H1 (cell line): Measurements from ENCODE around the gene RPL31. TPM values are rescaled to one million over a fixed set of nuclear protein-coding genes. Genes with fewer than 3 reads are reported as not detected.

Experiments
- CTCF ChIA-PET: fragments of 300-600 bp; sonication (Branson Sonifier 250); formaldehyde crosslinking; loops from one replicate; lab custom pipeline; 2021; ENCODE audit not compliant: partially characterized antibody; lab: Charles Lee
- POLR2A ChIA-PET: fragments of 300-600 bp; sonication (Branson Sonifier 250); formaldehyde crosslinking; loops from one replicate; lab custom pipeline; 2021; ENCODE audit warnings: inconsistent platforms; ENCODE audit not compliant: partially characterized antibody; lab: Charles Lee
- DNase-seq, 2 experiments: peaks; one replicate each; pipeline versions ENCODE4 v3.0.0 to v3.0.0-alpha.2; 2010 to 2022; ENCODE audit warnings: low spot score in 2 of 2, low read depth in 1 of 2, mixed read lengths in 1 of 2
- FAIRE-seq: peaks from 2 replicates; lab custom pipeline; 2011; peaks lifted over from hg19 to GRCh38; lab: Jason Lieb, UNC
- H2AFZ ChIP-seq: 2 replicates; pipeline ENCODE4 v1.8.1; 2012; ENCODE audit warnings: low read length, inconsistent platforms
- H2AK5ac ChIP-seq: 2 replicates; pipeline ENCODE4 v1.6.1; 2013; ENCODE audit warnings: low read depth, low read length
- H2BK120ac ChIP-seq: replicated peaks from 2 replicates; pipeline ENCODE3; 2013; ENCODE audit warnings: low read depth, low read length, inconsistent platforms
- H2BK12ac ChIP-seq: 2 replicates; pipeline ENCODE4 v1.6.1; 2013; ENCODE audit warnings: low read depth, low read length
- H2BK15ac ChIP-seq: 2 replicates; pipeline ENCODE4 v1.6.1; 2013; ENCODE audit warnings: low read length
- H2BK20ac ChIP-seq: 2 replicates; pipeline ENCODE4 v1.6.1; 2013; ENCODE audit warnings: low read length
- H2BK5ac ChIP-seq: 2 replicates; pipeline ENCODE4 v1.6.1; 2013; ENCODE audit warnings: low read depth, low read length
- H3K14ac ChIP-seq: 2 replicates; pipeline ENCODE4 v1.6.1; 2013; ENCODE audit warnings: inconsistent platforms; ENCODE audit not compliant: insufficient read length
- H3K18ac ChIP-seq: 2 replicates; pipeline ENCODE4 v1.6.1; 2013; ENCODE audit warnings: low read length; ENCODE audit errors: extremely low read depth
- H3K23ac ChIP-seq: 2 replicates; pipeline ENCODE4 v1.6.1; 2013; ENCODE audit warnings: inconsistent platforms; ENCODE audit not compliant: insufficient read length
- H3K23me2 ChIP-seq: 2 replicates; pipeline ENCODE4 v1.6.1; 2013; ENCODE audit warnings: low read depth, low read length
- H3K27ac ChIP-seq: 2 replicates; pipeline ENCODE4 v1.6.1; 2011; ENCODE audit warnings: low read depth, low read length, inconsistent platforms
- H3K27me3 ChIP-seq, 4 experiments: replicated peaks in 1 of 4; 1 replicate in 1 of 4; 2 replicates in 3 of 4; pipeline versions ENCODE4 v1.6.1 to v1.8.1; 2011 to 2013; ENCODE audit warnings: low read length in 3 of 4, mild to moderate bottlenecking in 3 of 4, inconsistent platforms in 2 of 4, mixed read lengths in 2 of 4, moderate library complexity in 1 of 4; ENCODE audit not compliant: control insufficient read depth in 3 of 4, insufficient read depth in 3 of 4; ENCODE audit errors: extremely low read depth in 1 of 4
- H3K36me3 ChIP-seq, 4 experiments: 2 replicates each; pipeline versions ENCODE4 v1.6.1 to v1.8.1; 2011 to 2013; ENCODE audit warnings: mild to moderate bottlenecking in 4 of 4, low read length in 3 of 4, moderate library complexity in 2 of 4, control low read depth in 1 of 4, inconsistent platforms in 1 of 4; ENCODE audit not compliant: insufficient read depth in 4 of 4, control insufficient read depth in 2 of 4
- H3K4ac ChIP-seq: replicated peaks from 2 replicates; pipeline ENCODE3; 2013; ENCODE audit warnings: low read length, low read depth, mixed read lengths, inconsistent platforms; ENCODE audit not compliant: insufficient read length
- H3K4me1 ChIP-seq, 4 experiments: replicated peaks in 1 of 4; 1 replicate in 1 of 4; 2 replicates in 3 of 4; pipeline versions ENCODE4 v1.6.1 to v1.8.1; 2011 to 2013; ENCODE audit warnings: low read length in 3 of 4, inconsistent platforms in 2 of 4, mixed read lengths in 1 of 4; ENCODE audit not compliant: insufficient read depth in 4 of 4, control insufficient read depth in 3 of 4
- H3K4me2 ChIP-seq, 2 experiments: 2 replicates each; pipeline versions ENCODE4 v1.6.1 to v1.8.1; 2011 to 2013; ENCODE audit warnings: low read depth in 2 of 2, low read length in 2 of 2, control low read depth in 1 of 2, inconsistent platforms in 1 of 2, mild to moderate bottlenecking in 1 of 2; ENCODE audit not compliant: insufficient read depth in 1 of 2
- H3K4me3 ChIP-seq, 4 experiments: fragments of 200-600, 300-600 bp in 1 of 4; sonication (generic), shearing (Covaris generic), sonication (Bioruptor Twin) in 1 of 4; 2 replicates each; pipeline versions ENCODE4 v1.5.1 to v1.8.1; 2011 to 2016; ENCODE audit warnings: low read length in 4 of 4, low read depth in 3 of 4, control low read depth in 2 of 4, inconsistent platforms in 2 of 4, mild to moderate bottlenecking in 2 of 4, mixed read lengths in 1 of 4, moderate library complexity in 1 of 4; ENCODE audit not compliant: insufficient read depth in 2 of 4; ENCODE audit errors: extremely low read depth in 1 of 4
- H3K56ac ChIP-seq: replicated peaks from 2 replicates; pipeline ENCODE3; 2013; ENCODE audit warnings: low read depth, mild to moderate bottlenecking, mixed read lengths, low read length, inconsistent platforms; ENCODE audit not compliant: insufficient read length
- H3K79me1 ChIP-seq: 2 replicates; pipeline ENCODE4 v1.6.1; 2013; ENCODE audit warnings: low read depth, low read length, control low read depth
- H3K79me2 ChIP-seq, 2 experiments: 2 replicates each; pipeline versions ENCODE4 v1.6.1 to v1.8.1; 2012 to 2013; ENCODE audit warnings: low read length in 2 of 2, mild to moderate bottlenecking in 2 of 2, inconsistent platforms in 1 of 2; ENCODE audit not compliant: insufficient read depth in 2 of 2, control insufficient read depth in 1 of 2
- H3K9ac ChIP-seq, 4 experiments: replicated peaks in 1 of 4; 1 replicate in 1 of 4; 2 replicates in 3 of 4; pipeline versions ENCODE4 v1.6.1 to v1.8.1; 2011 to 2013; ENCODE audit warnings: low read depth in 3 of 4, low read length in 3 of 4, control low read depth in 2 of 4, mild to moderate bottlenecking in 2 of 4, moderate library complexity in 2 of 4, inconsistent platforms in 1 of 4; ENCODE audit errors: extremely low read depth in 1 of 4
- H3K9me3 ChIP-seq, 2 experiments: 2 replicates each; pipeline versions ENCODE4 v1.6.1 to v1.8.1; 2012 to 2013; ENCODE audit warnings: mild to moderate bottlenecking in 2 of 2, moderate library complexity in 2 of 2, control low read depth in 1 of 2, inconsistent platforms in 1 of 2, low read depth in 1 of 2, low read length in 1 of 2, mixed read lengths in 1 of 2; ENCODE audit not compliant: insufficient read depth in 2 of 2
- H4K20me1 ChIP-seq, 2 experiments: replicated peaks in 1 of 2; 2 replicates each; pipeline versions ENCODE3 to v1.8.1; 2011 to 2013; ENCODE audit warnings: inconsistent platforms in 2 of 2, low read length in 2 of 2, mild to moderate bottlenecking in 1 of 2; ENCODE audit not compliant: insufficient read depth in 2 of 2, control insufficient read depth in 1 of 2
- H4K5ac ChIP-seq: 2 replicates; pipeline ENCODE4 v1.6.1; 2013; ENCODE audit warnings: low read length, low read depth, mixed read lengths, inconsistent platforms; ENCODE audit not compliant: insufficient read length
- H4K8ac ChIP-seq: 2 replicates; pipeline ENCODE4 v1.8.0; 2013; ENCODE audit warnings: mild to moderate bottlenecking, moderate library complexity, low read length, inconsistent platforms; ENCODE audit not compliant: insufficient read depth; ENCODE audit errors: extremely low read depth
- H4K91ac ChIP-seq: replicated peaks from 2 replicates; pipeline ENCODE3; 2013; ENCODE audit warnings: low read length, mixed read lengths, inconsistent platforms; ENCODE audit not compliant: insufficient read length
- ATF2 ChIP-seq: IDR thresholded peaks from 2 replicates; pipeline ENCODE4 v1.6.1; 2012; ENCODE audit warnings: low read length, inconsistent platforms
- CBX5 ChIP-seq: fragments of 300-800, 300-1000 bp; sonication (generic); IDR thresholded peaks from 2 replicates; pipeline ENCODE4 v1.7.1; 2016; ENCODE audit warnings: antibody characterized with exemption, low read length, low read depth
- GABPA ChIP-seq: IDR thresholded peaks from 2 replicates; pipeline ENCODE4 v1.6.1; 2011; ENCODE audit warnings: mild to moderate bottlenecking, low read length, moderate library complexity, borderline replicate concordance; ENCODE audit not compliant: insufficient read depth
- KDM5A ChIP-seq: fragments of 200-600 bp; IDR thresholded peaks from 2 replicates; pipeline ENCODE4 v1.7.1; 2012; ENCODE audit warnings: mild to moderate bottlenecking, low read length, inconsistent platforms, mixed read lengths
- NRF1 ChIP-seq: IDR thresholded peaks from 2 replicates; pipeline ENCODE4 v1.6.1; 2011; ENCODE audit warnings: mild to moderate bottlenecking, low read depth, low read length, improper control_type of control experiment
- POLR2A ChIP-seq, 2 experiments: IDR thresholded peaks; 1 replicate in 1 of 2; 2 replicates in 1 of 2; pipeline ENCODE4 v1.6.1; 2011; ENCODE audit warnings: low read depth in 2 of 2, low read length in 2 of 2, mild to moderate bottlenecking in 2 of 2; ENCODE audit errors: control extremely low read depth in 1 of 2
- RNF2 ChIP-seq: fragments of 200-900, 300-1000 bp; sonication (generic); IDR thresholded peaks from 2 replicates; pipeline ENCODE4 v1.7.1; 2016; ENCODE audit warnings: borderline replicate concordance, low read depth, mild to moderate bottlenecking, antibody characterized with exemption, low read length; ENCODE audit not compliant: poor library complexity, severe bottlenecking; ENCODE audit errors: missing control alignments
- SIN3A ChIP-seq, 2 experiments: IDR thresholded peaks in 1 of 2; conservative IDR thresholded peaks in 1 of 2; 2 replicates each; pipeline ENCODE4 v1.6.1; 2011 to 2012; ENCODE audit warnings: low read length in 2 of 2, improper control_type of control experiment in 1 of 2, low read depth in 1 of 2, mild to moderate bottlenecking in 1 of 2
- SRF ChIP-seq: IDR thresholded peaks from 2 replicates; pipeline ENCODE4 v1.6.1; 2011; ENCODE audit warnings: mild to moderate bottlenecking, low read depth, low read length, moderate library complexity
- TAF1 ChIP-seq: IDR thresholded peaks from 2 replicates; pipeline ENCODE4 v1.6.1; 2011; ENCODE audit warnings: mild to moderate bottlenecking, low read depth, low read length
- TAF7 ChIP-seq: optimal IDR thresholded peaks from 2 replicates; pipeline ENCODE3; 2011; ENCODE audit warnings: low read depth, mild to moderate bottlenecking, inconsistent platforms, low read length, moderate library complexity, borderline replicate concordance
- TCF12 ChIP-seq: IDR thresholded peaks from 2 replicates; pipeline ENCODE4 v1.6.1; 2011; ENCODE audit warnings: low read depth, mild to moderate bottlenecking, low read length
- WGBS, 2 experiments: shearing (Covaris generic) in 1 of 2; methylation state at CpG; one replicate each; pipeline versions ENCODE4 v1.1.6 to v1.1.7; 2013 to 2015; ENCODE audit warnings: low lambda C conversion rate in 2 of 2, mixed read lengths in 2 of 2, inconsistent platforms in 1 of 2, low coverage in 1 of 2, missing lambda C conversion rate in 1 of 2; ENCODE audit not compliant: insufficient replicate concordance in 2 of 2, insufficient coverage in 1 of 2, insufficient read length in 1 of 2; ENCODE audit errors: extremely low coverage in 1 of 2, missing lambda C conversion rate in 1 of 2; 5-methylcytosine and 5-hydroxymethylcytosine counted together
- polyA plus RNA-seq, 7 experiments: library from polyadenylated mRNA; depleted of rRNA in 3 of 7; stranded (reverse) in 5 of 7; unstranded in 2 of 7; fragments of >200 nt in 5 of 7; fragments of 200-250 nt in 2 of 7; gene quantifications; 1 replicate in 5 of 7; 2 replicates in 1 of 7; 4 replicates in 1 of 7; pipeline versions ENCODE4 v1.2.1 to v1.2.3, GENCODE V29; 2011 to 2013; ENCODE audit warnings: missing spikeins in 2 of 7, mixed read lengths in 2 of 7
- total RNA-seq: library from RNA; stranded (reverse); fragmentation: NEBNext Ultra II Directional; extraction: Animal tissue kit (Norgen Biotek cat#: 25700); gene quantifications from 2 replicates; pipeline ENCODE4 v1.2.1, GENCODE V29; 2021

Gene RPL31
- total and polyA plus RNA-seq, 2 of the 8 experiments (the other 6 are each of a cell fraction or from before 2014, with no cell fraction given), result 1,463 to 1,722 TPM

- no peak overlapping the region for H3K4me2 ChIP-seq
- no peaks in the 10 kb centered on the region for H3K27me3 ChIP-seq
- no peak overlapping the region for H3K4ac ChIP-seq
- H2AFZ ChIP-seq, result no peak overlapping the region
- no peak overlapping the region for H2BK120ac ChIP-seq
- whole genome bisulfite sequencing, 2 experiments, result 90% methylated on average over 16 of the region's 16 CpGs; no CpG with 5 or more reads in 1 of the 2 experiments
- H2BK5ac ChIP-seq, result no peak overlapping the region
- no peak overlapping the region for H2BK15ac ChIP-seq
- H4K91ac ChIP-seq, result no peak overlapping the region
- H3K27ac ChIP-seq, result no peak overlapping the region
- DNase-seq, result no peak
- H4K5ac ChIP-seq, result no peak overlapping the region
- no peak overlapping the region for H3K4me3 ChIP-seq
- no peaks in the 10 kb centered on the region for H3K23me2 ChIP-seq
- no peak overlapping the region for H2BK12ac ChIP-seq
- peaks cover 2 to 9% (median 5%) of the 10 kb centered on the region in 4 experiments; a peak in 5 of 7 replicates for H3K4me1 ChIP-seq
- POLR2A ChIA-PET, result interaction anchor here (1.2 to 1.9 kb wide), 4 partner anchors 10 to 20 kb away, joined by 5 to 8 read pairs (median 6); partner anchors contain the start of gene RPL31
- H3K79me1 ChIP-seq, result no peaks in the 10 kb centered on the region
- H3K9ac ChIP-seq, result no peak overlapping the region
- no peak overlapping the region for H2AK5ac ChIP-seq
- no peak overlapping the region for H3K23ac ChIP-seq
- no peaks in the 10 kb centered on the region for H4K20me1 ChIP-seq
- FAIRE-seq, result no peak
- H4K8ac ChIP-seq, result no peak overlapping the region
- H3K56ac ChIP-seq, result no peak overlapping the region
- CTCF ChIA-PET, result interaction anchor here (0.7 to 2.8 kb wide), 10 partner anchors 9 to 486 kb away, joined by 3 to 14 read pairs (median 4); no protein-coding TSS in a partner anchor
- H3K9me3 ChIP-seq, result no peaks in the 10 kb centered on the region
- H3K18ac ChIP-seq, result no peak overlapping the region
- no peak overlapping the region for H2BK20ac ChIP-seq
- no peak overlapping the region for H3K14ac ChIP-seq
- H3K79me2 ChIP-seq, result no peaks in the 10 kb centered on the region
- peaks cover 4 to 57% (median 15%) of the 10 kb centered on the region in 4 experiments for H3K36me3 ChIP-seq
- TF ChIP-seq GABPA (no peak), SIN3A (conservative IDR thresholded peaks at IDR 0.05 in 1 of 2, IDR thresholded peaks at IDR 0.05 in 1 of 2; ENCODE audit: low read depth in 1 of 2, low read length in 2 of 2) (no peak), SRF (no peak), CBX5 (no peak), TAF1 (no peak), POLR2A (IDR thresholded peaks at IDR 0.05; ENCODE audit: control extremely low read depth in 1 of 2, low read depth in 2 of 2, low read length in 2 of 2) (no peak), KDM5A (no peak), NRF1 (no peak), ATF2 (no peak), TAF7 (no peak), RNF2 (no peak), TCF12 (no peak)
Measured at GRCh38 chr2:101022221-101022620, 20.1 kb downstream of the RPL31 start.
